Keratinocyte (primary cell): ENCODE results near the gene KIR3DL2. TPM values are rescaled to one million over a fixed set of nuclear protein-coding genes. Genes with fewer than 3 reads are reported as not detected.
"Not testable (repeated sequence)": the region's sequence is repeated elsewhere in the genome, so short reads cannot be mapped to it uniquely, and the experiment has no call there.

Experiments
- DNase-seq: peaks from one replicate; pipeline ENCODE4 v3.0.0-alpha.2; 2011; ENCODE audit warnings: low read depth, missing footprints, low spot score
- FAIRE-seq: peaks from 2 replicates; lab custom pipeline; 2011; peaks lifted over from hg19 to GRCh38; lab: Jason Lieb, UNC
- H2AFZ ChIP-seq: 2 replicates; pipeline ENCODE4 v1.6.0; 2012; ENCODE audit warnings: low read length, control low read depth, inconsistent platforms; ENCODE audit not compliant: control insufficient read depth
- H3K27ac ChIP-seq: 2 replicates; pipeline ENCODE4 v1.5.1; 2011; ENCODE audit warnings: low read length; ENCODE audit not compliant: control insufficient read depth, insufficient read depth
- H3K27me3 ChIP-seq: 3 replicates; pipeline ENCODE4 v1.6.0; 2011; ENCODE audit warnings: low read length; ENCODE audit not compliant: control insufficient read depth, insufficient read depth; ENCODE audit errors: extremely low read depth
- H3K36me3 ChIP-seq, 2 experiments: 2 replicates in 1 of 2; 3 replicates in 1 of 2; pipeline ENCODE4 v1.5.1; 2011; ENCODE audit warnings: low read length in 2 of 2, mild to moderate bottlenecking in 1 of 2; ENCODE audit not compliant: control insufficient read depth in 2 of 2, insufficient read depth in 2 of 2; ENCODE audit errors: extremely low read depth in 1 of 2
- H3K4me1 ChIP-seq: 3 replicates; pipeline ENCODE4 v1.5.1; 2011; ENCODE audit warnings: low read length; ENCODE audit not compliant: control insufficient read depth, insufficient read depth; ENCODE audit errors: extremely low read depth
- H3K4me2 ChIP-seq: 3 replicates; pipeline ENCODE4 v1.6.0; 2011; ENCODE audit warnings: low read depth, low read length; ENCODE audit not compliant: control insufficient read depth, insufficient read depth; ENCODE audit errors: extremely low read depth
- H3K4me3 ChIP-seq, 3 experiments: fragments of 200-600 bp in 1 of 3; sonication (generic) in 1 of 3; 2 replicates in 2 of 3; 3 replicates in 1 of 3; pipeline ENCODE4 v1.5.1; 2011 to 2016; ENCODE audit warnings: low read length in 3 of 3, mild to moderate bottlenecking in 3 of 3, control low read depth in 2 of 3, inconsistent platforms in 1 of 3, low read depth in 1 of 3, mixed read lengths in 1 of 3, mixed run types in 1 of 3, moderate library complexity in 1 of 3; ENCODE audit not compliant: control insufficient read depth in 2 of 3, insufficient read depth in 2 of 3; ENCODE audit errors: extremely low read depth in 1 of 3
- H3K79me2 ChIP-seq: 2 replicates; pipeline ENCODE4 v1.6.0; 2012; ENCODE audit warnings: low read length; ENCODE audit not compliant: control insufficient read depth, insufficient read depth
- H3K9ac ChIP-seq: 3 replicates; pipeline ENCODE4 v1.6.0; 2011; ENCODE audit warnings: low read length; ENCODE audit not compliant: control insufficient read depth, insufficient read depth; ENCODE audit errors: extremely low read depth
- H3K9me1 ChIP-seq: 3 replicates; pipeline ENCODE4 v1.6.0; 2011; ENCODE audit warnings: low read length; ENCODE audit not compliant: control insufficient read depth, insufficient read depth; ENCODE audit errors: extremely low read depth
- H3K9me3 ChIP-seq: 2 replicates; pipeline ENCODE4 v1.5.1; 2012; ENCODE audit warnings: low read depth, low read length; ENCODE audit not compliant: control insufficient read depth
- H4K20me1 ChIP-seq: 3 replicates; pipeline ENCODE4 v1.6.0; 2011; ENCODE audit warnings: low read length; ENCODE audit not compliant: control insufficient read depth, insufficient read depth; ENCODE audit errors: extremely low read depth
- EZH2 ChIP-seq: IDR thresholded peaks from one replicate; pipeline ENCODE4 v1.6.1; 2012; ENCODE audit warnings: inconsistent platforms, mild to moderate bottlenecking, low read length, moderate library complexity
- dilution Hi-C: fragments of 300-500 bp; cut with MboI; formaldehyde crosslinking; loops from one replicate; pipeline ENCODE4 v1.7.0; 2020; ENCODE audit warnings: low sequenced_read_pairs; ENCODE audit not compliant: extremely low pct_ligation_motif_present
- polyA plus RNA-seq, 5 experiments: library from polyadenylated mRNA; depleted of rRNA in 3 of 5; stranded (reverse) in 3 of 5; stranded (forward) in 1 of 5; unstranded in 1 of 5; fragments of >200 nt; gene quantifications; 1 replicate in 1 of 5; 2 replicates in 3 of 5; 3 replicates in 1 of 5; pipeline versions ENCODE4 v1.2.1 to v1.2.3, GENCODE V29; 2011 to 2012; ENCODE audit warnings: missing spikeins in 2 of 5, low read depth in 1 of 5, low replicate concordance in 1 of 5
- TF ChIP-seq, protein P1 (sequence below), 3 experiments: IDR thresholded peaks in 1 of 3; conservative IDR thresholded peaks in 1 of 3; optimal IDR thresholded peaks in 1 of 3; 2 replicates in 2 of 3; 3 replicates in 1 of 3; pipeline versions ENCODE3 to v1.5.1; 2011; ENCODE audit warnings: low read length in 3 of 3, mild to moderate bottlenecking in 3 of 3, moderate library complexity in 2 of 3, control low read depth in 1 of 3, inconsistent platforms in 1 of 3; ENCODE audit not compliant: insufficient read depth in 2 of 3; ENCODE audit errors: extremely low read depth in 1 of 3

Gene KIR3DL2
- polyA plus RNA-seq, 1 donor (not counting 4 experiments of a cell fraction or from before 2014, with no cell fraction given), result not detected

DNA sequence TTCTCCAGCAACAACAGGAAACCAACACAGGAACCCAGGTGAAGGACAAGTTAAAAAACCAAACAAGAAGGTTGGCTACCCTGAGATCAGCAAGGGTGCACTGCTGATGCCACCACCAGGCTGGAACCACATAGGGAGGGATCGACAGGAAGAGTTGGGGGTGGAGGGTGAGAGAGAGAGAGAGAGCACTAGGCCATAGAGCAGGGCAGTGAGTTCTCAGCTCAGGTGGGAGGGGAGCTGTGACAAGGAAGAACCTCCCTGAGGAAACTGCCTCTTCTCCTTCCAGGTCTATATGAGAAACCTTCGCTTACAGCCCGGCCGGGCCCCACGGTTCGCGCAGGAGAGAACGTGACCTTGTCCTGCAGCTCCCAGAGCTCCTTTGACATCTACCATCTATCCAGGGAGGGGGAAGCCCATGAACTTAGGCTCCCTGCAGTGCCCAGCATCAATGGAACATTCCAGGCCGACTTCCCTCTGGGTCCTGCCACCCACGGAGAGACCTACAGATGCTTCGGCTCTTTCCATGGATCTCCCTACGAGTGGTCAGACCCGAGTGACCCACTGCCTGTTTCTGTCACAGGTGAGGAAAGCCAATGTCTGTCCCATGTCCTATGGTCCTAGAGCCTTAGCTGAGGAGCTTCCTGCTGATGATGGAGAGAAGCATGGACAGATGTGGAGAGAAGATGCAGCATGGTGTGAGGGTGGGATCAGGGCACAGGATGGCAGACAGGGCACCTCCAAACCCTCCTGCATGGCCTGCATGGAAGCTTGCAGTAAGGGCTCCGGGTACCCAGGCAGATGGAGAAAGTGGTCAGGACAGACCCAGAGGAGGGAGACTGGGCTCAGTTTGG is 44.4 kb upstream of the KIR3DL2 start:
- Histone ChIP-seq H3K4me3 (no peak overlapping the region), H4K20me1 (no peaks in the 10 kb centered on the region), H3K27ac (no peak overlapping the region), H3K9me1 (no peaks in the 10 kb centered on the region), H3K36me3 (no peaks in the 10 kb centered on the region), H3K79me2 (no peaks in the 10 kb centered on the region), H2AFZ (no peak overlapping the region), H3K4me2 (no peak overlapping the region), H3K4me1 (no peaks in the 10 kb centered on the region), H3K27me3 (no peaks in the 10 kb centered on the region), H3K9me3 (peaks cover 14% of the 10 kb centered on the region), H3K9ac (no peak overlapping the region)
- dilution Hi-C loops, result no loop called here
- FAIRE-seq (no peak), DNase-seq (no peak)
- TF ChIP-seq, protein P1, sequence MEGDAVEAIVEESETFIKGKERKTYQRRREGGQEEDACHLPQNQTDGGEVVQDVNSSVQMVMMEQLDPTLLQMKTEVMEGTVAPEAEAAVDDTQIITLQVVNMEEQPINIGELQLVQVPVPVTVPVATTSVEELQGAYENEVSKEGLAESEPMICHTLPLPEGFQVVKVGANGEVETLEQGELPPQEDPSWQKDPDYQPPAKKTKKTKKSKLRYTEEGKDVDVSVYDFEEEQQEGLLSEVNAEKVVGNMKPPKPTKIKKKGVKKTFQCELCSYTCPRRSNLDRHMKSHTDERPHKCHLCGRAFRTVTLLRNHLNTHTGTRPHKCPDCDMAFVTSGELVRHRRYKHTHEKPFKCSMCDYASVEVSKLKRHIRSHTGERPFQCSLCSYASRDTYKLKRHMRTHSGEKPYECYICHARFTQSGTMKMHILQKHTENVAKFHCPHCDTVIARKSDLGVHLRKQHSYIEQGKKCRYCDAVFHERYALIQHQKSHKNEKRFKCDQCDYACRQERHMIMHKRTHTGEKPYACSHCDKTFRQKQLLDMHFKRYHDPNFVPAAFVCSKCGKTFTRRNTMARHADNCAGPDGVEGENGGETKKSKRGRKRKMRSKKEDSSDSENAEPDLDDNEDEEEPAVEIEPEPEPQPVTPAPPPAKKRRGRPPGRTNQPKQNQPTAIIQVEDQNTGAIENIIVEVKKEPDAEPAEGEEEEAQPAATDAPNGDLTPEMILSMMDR (optimal IDR thresholded peaks at IDR 0.05 in 1 of 3, IDR thresholded peaks at IDR 0.05 in 1 of 3, conservative IDR thresholded peaks at IDR 0.05 in 1 of 3; ENCODE audit: extremely low read depth in 1 of 3, insufficient read depth in 2 of 3, low read length in 3 of 3), result no peak
- TF ChIP-seq EZH2, result no peak

DNA sequence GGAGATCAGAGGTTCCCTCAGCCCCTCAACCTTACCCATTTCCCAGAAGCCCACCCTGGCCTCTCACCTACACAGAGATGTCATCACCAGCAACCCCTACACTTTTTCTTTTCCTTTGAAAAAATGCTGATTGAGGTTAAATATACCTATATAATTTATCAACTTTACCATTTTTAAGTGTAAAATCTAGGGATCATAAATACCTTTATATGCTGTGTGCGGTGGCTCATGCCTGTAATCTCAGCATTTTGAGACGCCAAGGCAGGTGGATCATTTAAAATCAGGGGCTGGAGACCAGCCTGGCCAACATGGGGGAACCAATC is 43.8 kb upstream of the KIR3DL2 start:
- H3K79me2 ChIP-seq, result no peaks in the 10 kb centered on the region
- no peak overlapping the region for H3K4me3 ChIP-seq
- FAIRE-seq, result no peak
- peaks cover 14% of the 10 kb centered on the region for H3K9me3 ChIP-seq
- no peak overlapping the region for H3K4me2 ChIP-seq
- no peak for DNase-seq
- H3K4me1 ChIP-seq, result no peaks in the 10 kb centered on the region
- H3K9me1 ChIP-seq, result no peaks in the 10 kb centered on the region
- H3K27me3 ChIP-seq, result no peaks in the 10 kb centered on the region
- TF ChIP-seq EZH2, result no peak
- TF ChIP-seq, protein P1 (optimal IDR thresholded peaks at IDR 0.05 in 1 of 3, IDR thresholded peaks at IDR 0.05 in 1 of 3, conservative IDR thresholded peaks at IDR 0.05 in 1 of 3; ENCODE audit: extremely low read depth in 1 of 3, insufficient read depth in 2 of 3, low read length in 3 of 3), result no peak
- H3K27ac ChIP-seq, result no peak overlapping the region
- H2AFZ ChIP-seq, result no peak overlapping the region
- H3K36me3 ChIP-seq, result no peaks in the 10 kb centered on the region
- H4K20me1 ChIP-seq, result no peaks in the 10 kb centered on the region
- no peak overlapping the region for H3K9ac ChIP-seq
- dilution Hi-C loops, result no loop called here

DNA sequence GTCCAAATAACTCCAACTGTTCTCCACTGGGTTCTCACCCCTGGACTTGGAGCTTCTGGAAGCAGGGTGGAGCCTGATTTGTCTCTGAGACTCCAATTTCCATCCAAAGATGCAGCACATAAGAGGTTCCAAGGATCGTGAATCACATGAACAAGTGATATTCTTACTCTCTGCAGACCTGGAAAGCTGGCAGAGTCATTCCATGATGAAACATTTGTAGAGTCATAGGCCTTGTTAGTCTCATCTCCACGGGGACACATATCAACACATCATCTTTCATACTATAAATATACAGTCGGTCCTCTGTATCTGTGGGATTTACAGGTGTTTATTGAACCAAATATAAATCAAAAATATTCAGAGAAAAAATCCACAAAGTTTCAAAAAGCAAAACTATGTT is 35.7 kb upstream of the KIR3DL2 start:
- H3K4me2 ChIP-seq, H3K36me3 ChIP-seq, DNase-seq, H3K9me3 ChIP-seq, H3K9ac ChIP-seq, H2AFZ ChIP-seq, H3K27me3 ChIP-seq, H4K20me1 ChIP-seq, dilution Hi-C loops, H3K4me3 ChIP-seq, H3K27ac ChIP-seq, H3K9me1 ChIP-seq, H3K4me1 ChIP-seq, FAIRE-seq, H3K79me2 ChIP-seq: not testable (repeated sequence)

DNA sequence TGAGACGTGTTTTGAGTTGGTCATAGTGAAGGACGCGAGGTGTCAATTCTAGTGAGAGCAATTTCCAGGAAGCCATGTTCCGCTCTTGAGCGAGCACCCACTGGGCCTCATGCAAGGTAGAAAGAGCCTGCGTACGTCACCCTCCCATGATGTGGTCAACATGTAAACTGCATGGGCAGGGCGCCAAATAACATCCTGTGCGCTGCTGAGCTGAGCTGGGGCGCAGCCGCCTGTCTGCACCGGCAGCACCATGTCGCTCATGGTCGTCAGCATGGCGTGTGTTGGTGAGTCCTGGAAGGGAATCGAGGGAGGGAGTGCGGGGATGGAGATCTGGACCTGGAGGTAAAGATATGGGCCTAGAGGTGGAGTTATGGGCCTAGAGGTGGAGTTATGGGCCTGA is 34.0 kb upstream of the KIR3DL2 start, which contains the start of gene KIR3DL1:
TSS of gene KIR3DL1 (plus strand) at position 218 of the 400 bp plus-strand sequence.
- H3K9ac ChIP-seq, dilution Hi-C loops, H2AFZ ChIP-seq, H3K4me3 ChIP-seq, H3K79me2 ChIP-seq, H4K20me1 ChIP-seq, H3K4me1 ChIP-seq, DNase-seq, H3K9me3 ChIP-seq, H3K27ac ChIP-seq, H3K9me1 ChIP-seq, H3K4me2 ChIP-seq, H3K36me3 ChIP-seq, H3K27me3 ChIP-seq, FAIRE-seq: not testable (repeated sequence)
